ENCODE data around the gene NDC80. TPM values are rescaled to one million over a fixed set of nuclear protein-coding genes. Genes with fewer than 3 reads are reported as not detected.

The NDC80 gene
- total and polyA plus RNA-seq, 9 of the 15 experiments (the other 6 are each of a cell fraction or from before 2014, with no cell fraction given) = 65.2 to 97.9 (median 83.3) TPM

- TF ChIP-seq VEZF1 (CRISPR knock-in tag; IDR thresholded peaks at IDR 0.05) (no peak), E2F3 (CRISPR knock-in tag; IDR thresholded peaks at IDR 0.05) (no peak), NFYB (IDR thresholded peaks at IDR 0.05; ENCODE audit: extremely low read depth, insufficient read length) (no peak), THRA (IDR thresholded peaks at IDR 0.05) (no peak), RBM22 (IDR thresholded peaks at IDR 0.05; ENCODE audit: low read depth, low read length, poor library complexity, severe bottlenecking) (peak; percentile 46), XRCC3 (IDR thresholded peaks at IDR 0.05) (no peak), PHF21A (IDR thresholded peaks at IDR 0.05; ENCODE audit: borderline replicate concordance, low read depth) (no peak), RREB1 (CRISPR knock-in tag; IDR thresholded peaks at IDR 0.05) (0 out of 2 replicates have a peak, but pooled peaks have one; percentile 13), ZNF146 (CRISPR knock-in tag; IDR thresholded peaks at IDR 0.05; ENCODE audit: unreplicated experiment) (peak; percentile 3), ZNF507 (tag; conservative IDR thresholded peaks at IDR 0.05) (no peak), ZNF133 (CRISPR knock-in tag; IDR thresholded peaks at IDR 0.05) (no peak), ARNT (IDR thresholded peaks at IDR 0.05) (no peak), TAF7 (tag; IDR thresholded peaks at IDR 0.05) (no peak), MTA2 (IDR thresholded peaks at IDR 0.05; ENCODE audit: low read depth) (no peak), SMARCE1 (IDR thresholded peaks at IDR 0.05) (no peak), GTF2F1 (IDR thresholded peaks at IDR 0.05; ENCODE audit: low read depth, low read length) (no peak), MAFF (IDR thresholded peaks at IDR 0.05; ENCODE audit: low read length) (no peak)
- TF ChIP-seq, protein P1, sequence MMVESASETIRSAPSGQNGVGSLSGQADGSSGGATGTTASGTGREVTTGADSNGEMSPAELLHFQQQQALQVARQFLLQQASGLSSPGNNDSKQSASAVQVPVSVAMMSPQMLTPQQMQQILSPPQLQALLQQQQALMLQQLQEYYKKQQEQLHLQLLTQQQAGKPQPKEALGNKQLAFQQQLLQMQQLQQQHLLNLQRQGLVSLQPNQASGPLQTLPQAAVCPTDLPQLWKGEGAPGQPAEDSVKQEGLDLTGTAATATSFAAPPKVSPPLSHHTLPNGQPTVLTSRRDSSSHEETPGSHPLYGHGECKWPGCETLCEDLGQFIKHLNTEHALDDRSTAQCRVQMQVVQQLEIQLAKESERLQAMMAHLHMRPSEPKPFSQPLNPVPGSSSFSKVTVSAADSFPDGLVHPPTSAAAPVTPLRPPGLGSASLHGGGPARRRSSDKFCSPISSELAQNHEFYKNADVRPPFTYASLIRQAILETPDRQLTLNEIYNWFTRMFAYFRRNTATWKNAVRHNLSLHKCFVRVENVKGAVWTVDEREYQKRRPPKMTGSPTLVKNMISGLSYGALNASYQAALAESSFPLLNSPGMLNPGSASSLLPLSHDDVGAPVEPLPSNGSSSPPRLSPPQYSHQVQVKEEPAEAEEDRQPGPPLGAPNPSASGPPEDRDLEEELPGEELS (CRISPR knock-in tag; IDR thresholded peaks at IDR 0.05; ENCODE audit: borderline replicate concordance) = no peak; the same call in 1 of the 2 replicates
- TF ChIP-seq, protein P2, sequence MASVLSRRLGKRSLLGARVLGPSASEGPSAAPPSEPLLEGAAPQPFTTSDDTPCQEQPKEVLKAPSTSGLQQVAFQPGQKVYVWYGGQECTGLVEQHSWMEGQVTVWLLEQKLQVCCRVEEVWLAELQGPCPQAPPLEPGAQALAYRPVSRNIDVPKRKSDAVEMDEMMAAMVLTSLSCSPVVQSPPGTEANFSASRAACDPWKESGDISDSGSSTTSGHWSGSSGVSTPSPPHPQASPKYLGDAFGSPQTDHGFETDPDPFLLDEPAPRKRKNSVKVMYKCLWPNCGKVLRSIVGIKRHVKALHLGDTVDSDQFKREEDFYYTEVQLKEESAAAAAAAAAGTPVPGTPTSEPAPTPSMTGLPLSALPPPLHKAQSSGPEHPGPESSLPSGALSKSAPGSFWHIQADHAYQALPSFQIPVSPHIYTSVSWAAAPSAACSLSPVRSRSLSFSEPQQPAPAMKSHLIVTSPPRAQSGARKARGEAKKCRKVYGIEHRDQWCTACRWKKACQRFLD (CRISPR knock-in tag; IDR thresholded peaks at IDR 0.05) = no peak
Observed at GRCh38 chr18:2655954-2656236, 84.5 kb downstream of the NDC80 start (continued).

Measured in K562 (cell line).